HEK293T (cell line): ENCODE data around the gene LLCFC1.

ENCODE experiments used
- CTCF ChIA-PET: fragments of 350-600 bp; formaldehyde crosslinking; extraction: SDS; loops from one replicate; lab custom pipeline; 2021; ENCODE audit warnings: antibody characterized with exemption, inconsistent platforms; lab: Yijun Ruan, JAX
- POLR2A ChIA-PET: fragments of 350-600 bp; formaldehyde crosslinking; extraction: SDS; loops from one replicate; lab custom pipeline; 2020; ENCODE audit warnings: antibody characterized with exemption, inconsistent platforms; lab: Yijun Ruan, JAX
- DNase-seq: peaks from one replicate; pipeline ENCODE4 v3.0.0; 2012; ENCODE audit warnings: mixed read lengths; ENCODE audit errors: extremely low spot score
- ARNT ChIP-seq: fragments of 450-650 bp; IDR thresholded peaks from 2 replicates; pipeline ENCODE4 v1.6.1; 2017; ENCODE audit warnings: mild to moderate bottlenecking
- BHLHE40 ChIP-seq: fragments of 450-650 bp; IDR thresholded peaks from 2 replicates; pipeline ENCODE4 v1.6.1; 2016; ENCODE audit warnings: mild to moderate bottlenecking, moderate library complexity, borderline replicate concordance
- CTBP1 ChIP-seq: fragments of 450-650 bp; IDR thresholded peaks from 2 replicates; pipeline ENCODE4 v1.6.1; 2016; ENCODE audit warnings: borderline replicate concordance
- ELF4 ChIP-seq: fragments of 450-650 bp; IDR thresholded peaks from 2 replicates; pipeline ENCODE4 v1.6.1; 2017; ENCODE audit warnings: antibody characterized with exemption
- FOXA1 ChIP-seq: fragments of 450-650 bp; IDR thresholded peaks from 2 replicates; pipeline ENCODE4 v1.6.1; 2016; ENCODE audit warnings: mild to moderate bottlenecking
- FOXK2 ChIP-seq: fragments of 450-650 bp; IDR thresholded peaks from 2 replicates; pipeline ENCODE4 v1.6.1; 2016; ENCODE audit warnings: mild to moderate bottlenecking
- FOXM1 ChIP-seq: fragments of 450-650 bp; IDR thresholded peaks from 2 replicates; pipeline ENCODE4 v1.6.1; 2017; ENCODE audit warnings: mild to moderate bottlenecking, borderline replicate concordance
- HDGF ChIP-seq: fragments of 450-650 bp; IDR thresholded peaks from 2 replicates; pipeline ENCODE4 v1.6.1; 2017; ENCODE audit warnings: antibody characterized with exemption, borderline replicate concordance
- L3MBTL2 ChIP-seq: fragments of 450-650 bp; conservative IDR thresholded peaks from 2 replicates; pipeline ENCODE4 v1.6.1; 2016; ENCODE audit warnings: mild to moderate bottlenecking
- LEF1 ChIP-seq: fragments of 450-650 bp; IDR thresholded peaks from 2 replicates; pipeline ENCODE4 v1.6.1; 2017; ENCODE audit warnings: mild to moderate bottlenecking, borderline replicate concordance
- NFRKB ChIP-seq: fragments of 450-650 bp; IDR thresholded peaks from 2 replicates; pipeline ENCODE4 v1.6.1; 2016; ENCODE audit warnings: mild to moderate bottlenecking, moderate library complexity
- SP1 ChIP-seq: fragments of 450-650 bp; IDR thresholded peaks from 2 replicates; pipeline ENCODE4 v1.6.1; 2017
- SUZ12 ChIP-seq: fragments of 450-650 bp; IDR thresholded peaks from 2 replicates; pipeline ENCODE4 v1.6.1; 2016; ENCODE audit warnings: mild to moderate bottlenecking
- TARDBP ChIP-seq: fragments of 450-650 bp; IDR thresholded peaks from 2 replicates; pipeline ENCODE4 v1.6.1; 2016
- ZNF384 ChIP-seq: fragments of 450-650 bp; IDR thresholded peaks from 2 replicates; pipeline ENCODE4 v1.6.1; 2016
- TF ChIP-seq, protein P1 (sequence below): fragments of 450-650 bp; IDR thresholded peaks from 2 replicates; pipeline ENCODE4 v1.6.1; 2016

LLCFC1 gene

DNA sequence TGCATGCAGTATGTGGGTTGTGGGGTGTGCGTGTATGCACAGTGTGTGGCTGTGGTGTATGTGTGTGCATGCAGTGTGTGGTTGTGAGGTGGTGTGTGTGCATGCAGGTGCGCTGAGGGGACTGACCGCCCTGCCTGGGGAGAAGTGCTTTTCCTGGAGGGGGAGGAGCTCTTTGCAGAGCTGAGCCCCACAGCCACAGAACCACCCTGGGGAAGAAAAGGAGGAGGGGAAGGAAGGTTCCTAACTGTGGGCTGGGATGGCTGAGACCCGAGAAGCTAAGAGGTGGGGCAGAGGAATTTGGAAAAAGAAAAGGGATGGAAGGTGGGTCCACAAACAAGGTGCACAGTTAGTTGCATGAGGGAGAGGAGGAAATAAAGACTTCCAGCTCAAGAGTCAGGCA, 5.7 kb upstream of the LLCFC1 start, which contains the start of gene TRPV5:
Gene TRPV5, minus strand, starts transcription at position 123 of the 400 bp plus-strand sequence. CDS start 287 bp downstream, outside the sequence.
- POLR2A ChIA-PET: no interaction called here
- TF ChIP-seq HDGF (no peak), NFRKB (no peak), SUZ12 (no peak), BHLHE40 (no peak), TARDBP (no peak), SP1 (no peak), FOXM1 (no peak), ELF4 (no peak), ARNT (no peak), ZNF384 (no peak), FOXK2 (no peak), LEF1 (no peak), FOXA1 (no peak), L3MBTL2 (no peak)
- TF ChIP-seq, protein P1, sequence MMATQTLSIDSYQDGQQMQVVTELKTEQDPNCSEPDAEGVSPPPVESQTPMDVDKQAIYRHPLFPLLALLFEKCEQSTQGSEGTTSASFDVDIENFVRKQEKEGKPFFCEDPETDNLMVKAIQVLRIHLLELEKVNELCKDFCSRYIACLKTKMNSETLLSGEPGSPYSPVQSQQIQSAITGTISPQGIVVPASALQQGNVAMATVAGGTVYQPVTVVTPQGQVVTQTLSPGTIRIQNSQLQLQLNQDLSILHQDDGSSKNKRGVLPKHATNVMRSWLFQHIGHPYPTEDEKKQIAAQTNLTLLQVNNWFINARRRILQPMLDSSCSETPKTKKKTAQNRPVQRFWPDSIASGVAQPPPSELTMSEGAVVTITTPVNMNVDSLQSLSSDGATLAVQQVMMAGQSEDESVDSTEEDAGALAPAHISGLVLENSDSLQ: no peak

DNA sequence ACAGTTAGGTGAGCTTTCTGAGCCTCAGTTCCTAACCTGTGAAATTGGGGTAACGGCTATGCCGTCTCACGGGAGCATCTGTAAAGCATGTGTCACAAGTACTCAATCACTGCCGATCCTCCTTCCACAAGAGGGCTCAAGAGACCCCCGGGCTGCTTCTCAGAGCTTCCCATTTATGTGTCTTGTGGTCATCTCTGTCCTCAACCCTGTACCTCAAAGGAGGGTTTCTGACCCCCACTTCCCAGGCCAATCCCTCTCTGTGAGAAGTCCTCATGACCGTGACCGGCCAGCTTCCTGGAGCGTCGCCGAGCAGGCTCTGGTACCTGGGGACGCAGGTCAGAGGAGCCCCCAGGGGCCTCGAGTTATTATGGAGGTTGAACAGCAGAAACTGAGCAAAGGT, 5.2 kb upstream of the LLCFC1 start:
- TF ChIP-seq FOXA1 (no peak), ELF4 (no peak), LEF1 (no peak), FOXK2 (no peak), TARDBP (no peak), SUZ12 (no peak), NFRKB (no peak)
- no peak for DNase-seq
- ChIA-PET POLR2A (no interaction called here), CTCF (interaction anchor here (0.9 kb wide), 1 partner anchor 9 kb away, joined by 3 read pairs; no protein-coding TSS in a partner anchor)

More for the DNA sequence above, 5.7 kb upstream of the LLCFC1 start, which contains the start of gene TRPV5:
- no peak for DNase-seq
- CTCF ChIA-PET: interaction anchor here (0.9 kb wide), 1 partner anchor 8 kb away, joined by 3 read pairs; no protein-coding TSS in a partner anchor

DNA sequence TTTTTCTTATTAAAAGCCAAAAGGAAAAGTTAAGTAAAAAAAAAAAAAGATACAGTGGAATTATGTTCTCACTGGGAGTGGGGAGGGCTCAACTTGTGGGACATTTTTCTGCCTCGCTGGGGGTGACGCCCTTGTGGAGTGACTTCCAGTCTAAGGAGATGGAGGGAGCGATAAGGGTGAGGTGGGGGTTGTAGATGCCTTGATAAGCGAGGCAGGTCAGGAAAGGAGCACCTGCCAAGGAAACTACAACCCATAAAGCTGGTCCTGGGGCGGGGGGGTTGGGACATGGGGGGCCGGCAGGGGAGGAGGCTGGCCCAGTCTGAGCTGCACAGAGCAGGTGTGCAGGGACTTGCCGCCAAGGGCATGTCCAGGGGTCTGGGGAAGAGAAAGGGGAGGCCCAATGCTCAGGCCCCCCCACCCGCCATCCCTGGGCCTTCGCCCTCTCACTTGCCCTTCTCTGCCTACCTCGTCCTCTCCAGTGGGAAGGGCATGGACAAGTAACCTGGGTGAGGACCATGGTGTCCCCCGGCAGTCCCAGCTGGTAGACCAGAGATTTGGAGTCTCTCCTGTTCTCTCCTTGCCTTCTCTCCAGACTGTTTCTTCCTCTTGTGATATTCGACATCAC, 3.2 kb upstream of the LLCFC1 start:
- CTCF ChIA-PET: interaction anchor here (1.0 to 1.3 kb wide), 2 partner anchors 63 to 70 kb away, joined by 3 to 5 read pairs; no protein-coding TSS in a partner anchor
- TF ChIP-seq FOXM1: no peak
- no peak for TF ChIP-seq BHLHE40
- no peak for TF ChIP-seq ZNF384
- no peak for TF ChIP-seq NFRKB
- TF ChIP-seq TARDBP: no peak
- TF ChIP-seq HDGF: no peak
- no peak for TF ChIP-seq FOXA1
- TF ChIP-seq, protein P1: no peak
- TF ChIP-seq L3MBTL2: no peak
- TF ChIP-seq ARNT: no peak
- TF ChIP-seq LEF1: no peak
- TF ChIP-seq ELF4: no peak
- no peak for TF ChIP-seq SP1
- TF ChIP-seq CTBP1: no peak
- TF ChIP-seq SUZ12: no peak
- no peak for TF ChIP-seq FOXK2
- POLR2A ChIA-PET: no interaction called here

DNA sequence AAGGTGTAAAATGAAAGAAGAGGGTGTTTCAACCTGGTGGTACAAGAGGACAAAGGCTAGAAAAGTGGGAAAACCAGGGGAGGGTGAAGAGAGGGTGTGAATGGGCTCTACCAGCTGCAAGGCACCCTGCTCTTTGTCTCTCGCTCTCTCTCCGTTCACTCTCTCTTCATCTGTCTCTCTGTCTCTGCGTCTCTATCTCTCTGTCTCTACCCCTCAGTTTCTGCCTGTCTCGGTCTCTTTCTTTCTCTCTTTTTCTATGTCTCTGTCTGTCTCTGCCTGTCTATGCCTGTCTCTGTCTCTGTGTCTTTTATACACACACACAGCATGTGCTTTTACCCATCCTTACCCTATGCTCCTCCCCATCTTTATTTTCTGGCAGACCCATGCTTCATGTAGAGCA, 673 bp upstream of the LLCFC1 start:
- TF ChIP-seq FOXM1 (no peak), FOXK2 (no peak), ARNT (no peak), HDGF (no peak), FOXA1 (no peak), L3MBTL2 (no peak), LEF1 (no peak), BHLHE40 (no peak)
- TF ChIP-seq, protein P1: no peak
- DNase-seq: no peak
- CTCF ChIA-PET: no interaction called here
- POLR2A ChIA-PET: no interaction called here

More for the DNA sequence above, 3.2 kb upstream of the LLCFC1 start:
- no peak for DNase-seq

DNA sequence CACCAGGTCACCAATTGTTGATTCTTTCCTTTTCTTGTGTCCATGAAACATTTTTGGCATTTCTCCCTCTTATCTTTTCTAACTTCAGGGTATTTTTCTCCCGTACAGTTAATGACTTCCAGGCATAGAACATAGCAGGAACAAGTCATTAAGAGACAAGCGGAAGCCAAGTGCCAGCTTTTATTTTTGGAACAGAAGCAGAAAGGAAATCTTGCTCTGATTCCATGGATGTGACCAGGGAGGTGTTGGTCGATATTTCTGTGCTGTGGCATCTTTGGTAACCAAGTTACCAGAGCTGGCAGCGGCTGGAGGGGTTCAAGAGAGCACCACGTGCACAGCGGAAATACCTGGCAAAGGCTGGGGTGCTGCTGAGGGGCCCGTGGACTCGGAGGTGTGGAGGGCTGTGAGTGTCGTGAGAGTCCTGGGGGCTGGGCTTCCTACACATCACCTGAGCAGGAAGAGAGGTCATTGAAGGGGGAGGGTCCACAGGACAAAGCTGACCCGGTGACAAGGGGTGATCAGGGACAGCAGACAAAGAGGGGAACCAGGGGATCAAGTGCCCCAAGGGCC, 1.8 kb downstream of the LLCFC1 start:
- no peak for TF ChIP-seq FOXM1
- TF ChIP-seq BHLHE40: no peak
- no peak for TF ChIP-seq TARDBP
- TF ChIP-seq CTBP1: no peak
- no peak for TF ChIP-seq ELF4
- TF ChIP-seq FOXK2: no peak
- TF ChIP-seq, protein P1: no peak
- TF ChIP-seq FOXA1: no peak
- no peak for TF ChIP-seq NFRKB
- TF ChIP-seq L3MBTL2: no peak
- no peak for TF ChIP-seq SUZ12
- TF ChIP-seq ARNT: no peak
- TF ChIP-seq ZNF384: no peak
- TF ChIP-seq HDGF: no peak
- no peak for TF ChIP-seq SP1
- no peak for TF ChIP-seq LEF1
- DNase-seq: no peak

More for the DNA sequence above, 1.8 kb downstream of the LLCFC1 start:
- CTCF ChIA-PET: interaction anchor here (0.6 kb wide), 1 partner anchor 13 kb away, joined by 3 read pairs; no protein-coding TSS in a partner anchor
- POLR2A ChIA-PET: no interaction called here
